ENCODE measurements around the gene PTPRK.

DNA sequence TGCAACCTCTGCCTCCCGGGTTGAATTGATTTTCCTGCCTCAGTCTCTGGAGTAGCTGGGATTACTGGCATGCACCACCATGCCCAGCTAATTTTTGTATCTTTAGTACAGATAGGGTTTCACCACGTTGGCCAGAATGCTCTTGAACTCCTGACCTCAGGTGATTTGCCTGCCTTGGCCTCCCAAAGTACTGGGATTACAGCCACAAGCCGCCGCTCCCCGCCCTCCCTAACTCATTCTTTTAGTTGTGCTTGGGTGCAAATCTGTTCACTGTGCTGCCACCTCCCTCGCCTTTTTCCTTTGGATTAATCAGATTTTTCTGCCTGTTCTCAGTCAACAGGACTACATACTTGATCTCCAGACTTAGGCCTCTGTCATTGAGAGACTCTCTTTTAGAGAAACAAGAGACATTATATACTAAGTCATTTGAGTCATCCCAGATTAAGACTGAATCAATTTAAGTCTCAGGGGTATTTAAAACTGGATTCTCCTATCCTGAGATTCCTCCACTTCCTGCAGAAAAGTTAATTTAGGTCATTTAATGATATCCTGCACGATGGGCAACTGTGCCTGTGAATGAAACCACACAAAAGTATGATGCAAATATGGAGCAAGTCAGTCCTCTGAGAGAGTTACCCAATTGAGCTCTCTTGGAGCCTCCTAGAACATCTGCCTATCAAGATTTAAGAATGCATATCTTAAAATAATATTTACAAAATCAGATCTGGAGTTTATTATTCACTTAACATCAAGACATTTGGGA, 483.4 kb downstream of the PTPRK start:
- TF ChIP-seq, protein P1, sequence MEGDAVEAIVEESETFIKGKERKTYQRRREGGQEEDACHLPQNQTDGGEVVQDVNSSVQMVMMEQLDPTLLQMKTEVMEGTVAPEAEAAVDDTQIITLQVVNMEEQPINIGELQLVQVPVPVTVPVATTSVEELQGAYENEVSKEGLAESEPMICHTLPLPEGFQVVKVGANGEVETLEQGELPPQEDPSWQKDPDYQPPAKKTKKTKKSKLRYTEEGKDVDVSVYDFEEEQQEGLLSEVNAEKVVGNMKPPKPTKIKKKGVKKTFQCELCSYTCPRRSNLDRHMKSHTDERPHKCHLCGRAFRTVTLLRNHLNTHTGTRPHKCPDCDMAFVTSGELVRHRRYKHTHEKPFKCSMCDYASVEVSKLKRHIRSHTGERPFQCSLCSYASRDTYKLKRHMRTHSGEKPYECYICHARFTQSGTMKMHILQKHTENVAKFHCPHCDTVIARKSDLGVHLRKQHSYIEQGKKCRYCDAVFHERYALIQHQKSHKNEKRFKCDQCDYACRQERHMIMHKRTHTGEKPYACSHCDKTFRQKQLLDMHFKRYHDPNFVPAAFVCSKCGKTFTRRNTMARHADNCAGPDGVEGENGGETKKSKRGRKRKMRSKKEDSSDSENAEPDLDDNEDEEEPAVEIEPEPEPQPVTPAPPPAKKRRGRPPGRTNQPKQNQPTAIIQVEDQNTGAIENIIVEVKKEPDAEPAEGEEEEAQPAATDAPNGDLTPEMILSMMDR (IDR thresholded peaks at IDR 0.05), result no peak
- no peak for TF ChIP-seq EZH2 (IDR thresholded peaks at IDR 0.05; ENCODE audit: borderline replicate concordance, insufficient read depth, low read depth, low read length, poor library complexity, severe bottlenecking)
